ENCODE data around the gene TMCO4. TPM values are rescaled to one million over a fixed set of nuclear protein-coding genes. Genes with fewer than 3 reads are reported as not detected.

TMCO4 gene
- total RNA-seq, 6 experiments from 2014 or later: 6.4 to 13.5 (median 9.8) TPM

DNA sequence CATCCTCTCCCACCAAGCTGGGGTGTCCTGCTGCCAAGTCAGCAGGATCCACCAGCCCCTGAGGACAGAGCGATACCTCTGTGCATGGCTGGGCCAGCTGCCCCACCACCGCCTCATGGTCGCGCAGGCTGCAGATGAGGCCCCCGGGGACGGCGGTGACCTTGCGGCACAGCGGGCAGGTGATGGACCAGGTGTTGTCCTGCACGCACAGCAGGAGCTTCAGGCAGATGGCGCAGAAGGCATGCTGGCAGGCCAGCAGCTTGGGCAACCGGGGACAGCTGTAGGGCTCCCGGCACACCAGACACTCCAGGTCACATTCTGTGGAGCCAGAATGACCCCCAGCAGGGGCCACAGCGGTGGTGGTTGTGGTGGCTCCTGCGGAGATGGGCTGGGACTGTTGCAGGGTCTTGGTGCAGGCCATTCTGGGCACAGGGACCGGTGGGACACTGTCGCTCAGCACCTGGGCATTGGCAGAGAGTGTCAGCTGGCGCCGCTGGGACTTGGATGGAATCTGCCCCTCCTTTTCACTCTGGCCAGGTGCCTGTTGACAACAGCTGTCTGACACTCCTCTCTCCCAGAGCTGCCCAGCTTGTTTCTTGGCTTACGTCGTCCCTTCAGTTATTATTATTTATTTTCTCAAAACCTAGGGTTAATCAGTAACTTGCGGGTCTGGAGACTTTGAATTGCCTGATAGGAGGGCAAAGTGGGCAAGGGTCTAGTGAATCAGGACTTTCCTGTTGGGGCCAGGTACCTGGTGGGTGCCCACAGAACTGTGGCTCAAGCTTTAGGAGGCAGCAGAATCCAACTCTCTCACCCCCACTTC lies 15.2 kb upstream of the TMCO4 start, which contains the start of gene RNF186:
TSS of gene RNF186 (minus strand) at position 603 of the 823 bp plus-strand sequence. CDS start at position 421, 182 bp downstream.
- Histone ChIP-seq H3K9me3 (no peaks in the 10 kb centered on the region), H3K27me3 (no peaks in the 10 kb centered on the region), H3K4me1 (peaks cover 0 to 50% (median 22%) of the 10 kb centered on the region in 4 donors), H3K36me3 (no peaks in the 10 kb centered on the region), H3K27ac (peak within 1 kb of the TSS; percentile 80 to 94 (median 83)), H3K4me3 (peak within 1 kb of the TSS; percentile 22 to 44 (median 24))
- ATAC-seq (peak; percentile 74 to 84 (median 78)), DNase-seq (peak; percentile 83 to 93 (median 92))
- intact Hi-C loops (cut with DNase I): no loop called here
- no peak for TF ChIP-seq POLR2A (IDR thresholded peaks at IDR 0.05)
- TF ChIP-seq, protein P1, sequence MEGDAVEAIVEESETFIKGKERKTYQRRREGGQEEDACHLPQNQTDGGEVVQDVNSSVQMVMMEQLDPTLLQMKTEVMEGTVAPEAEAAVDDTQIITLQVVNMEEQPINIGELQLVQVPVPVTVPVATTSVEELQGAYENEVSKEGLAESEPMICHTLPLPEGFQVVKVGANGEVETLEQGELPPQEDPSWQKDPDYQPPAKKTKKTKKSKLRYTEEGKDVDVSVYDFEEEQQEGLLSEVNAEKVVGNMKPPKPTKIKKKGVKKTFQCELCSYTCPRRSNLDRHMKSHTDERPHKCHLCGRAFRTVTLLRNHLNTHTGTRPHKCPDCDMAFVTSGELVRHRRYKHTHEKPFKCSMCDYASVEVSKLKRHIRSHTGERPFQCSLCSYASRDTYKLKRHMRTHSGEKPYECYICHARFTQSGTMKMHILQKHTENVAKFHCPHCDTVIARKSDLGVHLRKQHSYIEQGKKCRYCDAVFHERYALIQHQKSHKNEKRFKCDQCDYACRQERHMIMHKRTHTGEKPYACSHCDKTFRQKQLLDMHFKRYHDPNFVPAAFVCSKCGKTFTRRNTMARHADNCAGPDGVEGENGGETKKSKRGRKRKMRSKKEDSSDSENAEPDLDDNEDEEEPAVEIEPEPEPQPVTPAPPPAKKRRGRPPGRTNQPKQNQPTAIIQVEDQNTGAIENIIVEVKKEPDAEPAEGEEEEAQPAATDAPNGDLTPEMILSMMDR (IDR thresholded peaks at IDR 0.05): peak in 2 of 4 donors; percentile 28 to 38
- WGBS (ENCODE audit: insufficient coverage, low coverage, low lambda C conversion rate, missing lambda C conversion rate): 20% methylated on average over 3 of the region's 22 CpGs

- peaks cover 0 to 44% (median 19%) of the 10 kb centered on the region in 4 donors for H3K4me1 ChIP-seq
- DNase-seq (no peak), ATAC-seq (no peak)
- H3K9me3 ChIP-seq: no peaks in the 10 kb centered on the region
- H3K27ac ChIP-seq: peak overlapping the region in 2 of 3 donors; percentile 83 to 94
- intact Hi-C loops (cut with DNase I): no loop called here
- TF ChIP-seq POLR2A (IDR thresholded peaks at IDR 0.05): no peak
- TF ChIP-seq, protein P1 (IDR thresholded peaks at IDR 0.05): no peak
- WGBS (ENCODE audit: insufficient coverage, low coverage, low lambda C conversion rate, missing lambda C conversion rate): 60% methylated on average over 6 of the region's 15 CpGs
- no peaks in the 10 kb centered on the region for H3K27me3 ChIP-seq
- H3K36me3 ChIP-seq: no peaks in the 10 kb centered on the region
- peak overlapping the region in 1 of 3 donors; percentile 22 for H3K4me3 ChIP-seq
Measured at GRCh38 chr1:19814244-19814661, 14.5 kb upstream of the TMCO4 start.

- DNase-seq (peak in 1 of 3 donors; percentile 9), ATAC-seq (no peak)
- Histone ChIP-seq H3K4me1 (peaks cover 0 to 39% (median 16%) of the 10 kb centered on the region in 4 donors), H3K4me3 (no peak overlapping the region), H3K27me3 (no peaks in the 10 kb centered on the region), H3K9me3 (no peaks in the 10 kb centered on the region), H3K36me3 (no peaks in the 10 kb centered on the region), H3K27ac (no peak overlapping the region)
- WGBS (ENCODE audit: insufficient coverage, low coverage, low lambda C conversion rate, missing lambda C conversion rate): 91% methylated on average over 3 of the region's 4 CpGs
- intact Hi-C loops (cut with DNase I): no loop called here
- no peak for TF ChIP-seq POLR2A (IDR thresholded peaks at IDR 0.05)
- TF ChIP-seq, protein P1 (IDR thresholded peaks at IDR 0.05): no peak
Measured at GRCh38 chr1:19813643-19813960, 13.9 kb upstream of the TMCO4 start.

GRCh38 chr1:19812875-19813642 lies 13.3 kb upstream of the TMCO4 start:
- 74% methylated on average over 8 of the region's 15 CpGs for WGBS (ENCODE audit: insufficient coverage, low coverage, low lambda C conversion rate, missing lambda C conversion rate)
- intact Hi-C loops (cut with DNase I): no loop called here
- DNase-seq (no peak), ATAC-seq (no peak)
- Histone ChIP-seq H3K9me3 (no peaks in the 10 kb centered on the region), H3K4me1 (peaks cover 0 to 36% (median 14%) of the 10 kb centered on the region in 4 donors), H3K4me3 (no peak overlapping the region), H3K27ac (no peak overlapping the region), H3K27me3 (no peaks in the 10 kb centered on the region), H3K36me3 (no peaks in the 10 kb centered on the region)
- TF ChIP-seq, protein P1 (IDR thresholded peaks at IDR 0.05): no peak
- TF ChIP-seq POLR2A (IDR thresholded peaks at IDR 0.05): no peak

Measured in right lobe of liver (tissue), 6 donors.